Endothelial cell of umbilical vein (primary cell): ENCODE data around the gene DSE. TPM values are rescaled to one million over a fixed set of nuclear protein-coding genes. Genes with fewer than 3 reads are reported as not detected.

Experiments
- BruUV-seq: library from RNA; stranded (reverse); fragments of 400-500 nt; replicated peaks from 2 replicates; lab custom pipeline; 2021; lab: Mats Ljungman, UMichigan
- CTCF ChIA-PET: fragments of 300-600, 350-600 bp; sonication (Branson Sonifier 250); formaldehyde crosslinking; loops from one replicate; lab custom pipeline; 2021; ENCODE audit warnings: antibody characterized with exemption, inconsistent platforms; lab: Charles Lee
- POLR2A ChIA-PET: fragments of 300-600, 350-600 bp; sonication (Branson Sonifier 250); formaldehyde crosslinking; loops from one replicate; lab custom pipeline; 2021; ENCODE audit warnings: antibody characterized with exemption, inconsistent platforms; lab: Charles Lee
- DNase-seq: peaks from one replicate; pipeline ENCODE4 v3.0.0-alpha.2; 2011; ENCODE audit warnings: low read depth, low spot score
- FAIRE-seq: peaks from 2 replicates; lab custom pipeline; 2011; peaks lifted over from hg19 to GRCh38; lab: Jason Lieb, UNC
- H2AFZ ChIP-seq: 2 replicates; pipeline ENCODE4 v1.6.0; 2012; ENCODE audit warnings: low read depth, low read length, control low read depth, inconsistent platforms
- H3K27ac ChIP-seq: 2 replicates; pipeline ENCODE4 v1.5.1; 2011; ENCODE audit warnings: low read depth, mild to moderate bottlenecking, control low read depth, low read length, moderate library complexity; ENCODE audit not compliant: insufficient read depth
- H3K27me3 ChIP-seq, 2 experiments: 2 replicates each; pipeline versions ENCODE4 v1.6.0 to v1.6.1; 2011; ENCODE audit warnings: low read length in 2 of 2, mixed read lengths in 1 of 2; ENCODE audit not compliant: control insufficient read depth in 2 of 2, insufficient read depth in 2 of 2
- H3K36me3 ChIP-seq, 2 experiments: 2 replicates in 1 of 2; 3 replicates in 1 of 2; pipeline ENCODE4 v1.5.1; 2011; ENCODE audit warnings: low read length in 2 of 2, mild to moderate bottlenecking in 1 of 2, moderate library complexity in 1 of 2; ENCODE audit not compliant: control insufficient read depth in 2 of 2, insufficient read depth in 2 of 2; ENCODE audit errors: extremely low read depth in 1 of 2
- H3K4me1 ChIP-seq: 3 replicates; pipeline ENCODE4 v1.5.1; 2011; ENCODE audit warnings: mild to moderate bottlenecking, low read length; ENCODE audit not compliant: control insufficient read depth, insufficient read depth; ENCODE audit errors: extremely low read depth
- H3K4me2 ChIP-seq: 2 replicates; pipeline ENCODE4 v1.6.1; 2011; ENCODE audit warnings: low read length, control low read depth, mixed read lengths; ENCODE audit not compliant: insufficient read depth
- H3K4me3 ChIP-seq, 3 experiments: fragments of 200-600 bp in 1 of 3; sonication (generic), shearing (Covaris generic) in 1 of 3; replicated peaks in 1 of 3; 2 replicates each; pipeline ENCODE4 v1.5.1; 2011 to 2016; ENCODE audit warnings: control low read depth in 3 of 3, low read length in 3 of 3, mild to moderate bottlenecking in 2 of 3, inconsistent platforms in 1 of 3, low read depth in 1 of 3, moderate library complexity in 1 of 3; ENCODE audit not compliant: insufficient read depth in 1 of 3
- H3K79me2 ChIP-seq: 2 replicates; pipeline ENCODE4 v1.6.0; 2012; ENCODE audit warnings: low read length, inconsistent platforms; ENCODE audit not compliant: control insufficient read depth, insufficient read depth
- H3K9ac ChIP-seq: replicated peaks from 2 replicates; pipeline ENCODE3; 2011; ENCODE audit warnings: low read length, control low read depth; ENCODE audit not compliant: insufficient read depth; ENCODE audit errors: extremely low read depth
- H3K9me1 ChIP-seq: replicated peaks from 3 replicates; pipeline ENCODE4 v1.6.0; 2011; ENCODE audit warnings: mild to moderate bottlenecking, low read length; ENCODE audit not compliant: control insufficient read depth, insufficient read depth; ENCODE audit errors: extremely low read depth
- H3K9me3 ChIP-seq: replicated peaks from 2 replicates; pipeline ENCODE4 v1.5.1; 2012; ENCODE audit warnings: low read length, inconsistent platforms; ENCODE audit not compliant: control insufficient read depth, insufficient read depth
- H4K20me1 ChIP-seq: replicated peaks from 2 replicates; pipeline ENCODE3; 2011; ENCODE audit warnings: mild to moderate bottlenecking, low read length; ENCODE audit not compliant: control insufficient read depth, insufficient read depth; ENCODE audit errors: extremely low read depth
- CTCF ChIP-seq, 2 donors: IDR thresholded peaks; 1 replicate in 1 of 2; 2 replicates in 1 of 2; pipeline ENCODE4 v1.5.1; 2011; ENCODE audit warnings: low read length in 2 of 2, mild to moderate bottlenecking in 2 of 2, moderate library complexity in 2 of 2, control low read depth in 1 of 2, inconsistent platforms in 1 of 2, low read depth in 1 of 2; ENCODE audit not compliant: insufficient read depth in 1 of 2; ENCODE audit errors: extremely low read depth in 1 of 2
- EZH2 ChIP-seq: IDR thresholded peaks from 2 replicates; pipeline ENCODE4 v1.6.1; 2012; ENCODE audit warnings: borderline replicate concordance, low read depth, mild to moderate bottlenecking, moderate library complexity, low read length, inconsistent platforms; ENCODE audit not compliant: severe bottlenecking
- FOS ChIP-seq: IDR thresholded peaks from 2 replicates; pipeline ENCODE4 v1.6.1; 2011; ENCODE audit warnings: mild to moderate bottlenecking, low read length, moderate library complexity, borderline replicate concordance; ENCODE audit not compliant: insufficient read depth
- GATA2 ChIP-seq: IDR thresholded peaks from 2 replicates; pipeline ENCODE4 v1.7.0; 2011; ENCODE audit warnings: low read depth, mild to moderate bottlenecking, moderate library complexity, mixed read lengths, low read length; ENCODE audit not compliant: insufficient read length, insufficient read depth
- JUN ChIP-seq: IDR thresholded peaks from 2 replicates; pipeline ENCODE4 v1.6.1; 2011; ENCODE audit warnings: borderline replicate concordance, low read depth; ENCODE audit not compliant: insufficient read length, insufficient read depth
- MAX ChIP-seq: IDR thresholded peaks from 2 replicates; pipeline ENCODE4 v1.6.1; 2011; ENCODE audit not compliant: insufficient read depth, insufficient read length
- MYC ChIP-seq: IDR thresholded peaks from one replicate; pipeline ENCODE4 v1.6.1; 2011; ENCODE audit warnings: mild to moderate bottlenecking, low read depth, low read length
- POLR2A ChIP-seq: IDR thresholded peaks from 2 replicates; pipeline ENCODE4 v1.6.1; 2012; ENCODE audit warnings: low read depth, mild to moderate bottlenecking, control low read depth, low read length
- POLR2AphosphoS5 ChIP-seq: IDR thresholded peaks from 2 replicates; pipeline ENCODE4 v1.6.1; 2012; ENCODE audit warnings: low read depth, mild to moderate bottlenecking, control low read depth, low read length, moderate library complexity; ENCODE audit not compliant: insufficient read depth
- dilution Hi-C: fragments of 300-500 bp; cut with MboI; formaldehyde crosslinking; loops from one replicate; pipeline ENCODE4 v1.15.0; 2019; ENCODE audit warnings: low sequenced_read_pairs; ENCODE audit not compliant: extremely low pct_ligation_motif_present
- intact Hi-C: fragments of 100-400 bp; cut with micrococcal nuclease; formaldehyde crosslinking; loops from one replicate; pipeline ENCODE4 v1.10.0; 2022
- polyA plus RNA-seq, 4 experiments: library from polyadenylated mRNA; depleted of rRNA in 3 of 4; stranded (reverse) in 3 of 4; unstranded in 1 of 4; fragments of >200 nt; gene quantifications; 2 replicates each; pipeline versions ENCODE4 v1.2.1 to v1.2.3, GENCODE V29; 2011 to 2012; ENCODE audit warnings: missing spikeins in 1 of 4
- total RNA-seq: library from RNA; stranded (reverse); gene quantifications from 2 replicates; pipeline ENCODE4 v1.2.3, GENCODE V29; 2021

Gene DSE
- total and polyA plus RNA-seq, 2 donors (not counting 3 experiments of a cell fraction or from before 2014, with no cell fraction given), result 12.0 to 25.0 TPM

- H3K27me3 ChIP-seq, result no peaks in the 10 kb centered on the region
- no peaks in the 10 kb centered on the region for H4K20me1 ChIP-seq
- TF ChIP-seq EZH2 (no peak), CTCF (IDR thresholded peaks at IDR 0.05; ENCODE audit: extremely low read depth in 1 of 2, insufficient read depth in 1 of 2, low read depth in 1 of 2, low read length in 2 of 2) (no peak), POLR2A (no peak), FOS (no peak), JUN (no peak), POLR2AphosphoS5 (no peak), MYC (no peak), MAX (no peak), GATA2 (no peak)
- CTCF ChIA-PET, result interaction anchor here (0.7 to 0.9 kb wide), 3 partner anchors 13 to 161 kb away, joined by 3 read pairs; no protein-coding TSS in a partner anchor
- intact Hi-C loops (no loop called here), dilution Hi-C loops (no loop called here)
- H3K36me3 ChIP-seq, result no peaks in the 10 kb centered on the region
- no TSS peak for BruUV-seq
- DNase-seq (no peak), FAIRE-seq (no peak)
- no peak overlapping the region for H3K9ac ChIP-seq
- no peak overlapping the region for H3K27ac ChIP-seq
- POLR2A ChIA-PET, result no interaction called here
- no peak overlapping the region for H3K4me2 ChIP-seq
- H3K9me1 ChIP-seq, result no peaks in the 10 kb centered on the region
- no peak overlapping the region for H2AFZ ChIP-seq
- peaks cover 16% of the 10 kb centered on the region for H3K4me1 ChIP-seq
- no peaks in the 10 kb centered on the region for H3K79me2 ChIP-seq
- no peaks in the 10 kb centered on the region for H3K9me3 ChIP-seq
- H3K4me3 ChIP-seq, result no peak overlapping the region
Measured at GRCh38 chr6:116330511-116330910, 40.2 kb upstream of the DSE start.
